SK-N-SH treated with all-trans-retinoic acid at 6 μM for 48 hours (cell line): ENCODE data around the gene SEC31B.

Experiments used
- ATAC-seq: fragments of 200-7000 bp; cut with Tn5 transposase; 3 replicates; pipeline ENCODE4 v1.9.1; 2020; ENCODE audit warnings: mild to moderate bottlenecking, moderate library complexity
- BACH2 ChIP-seq: fragments of 250-450 bp; sonication (Bioruptor Pico); IDR thresholded peaks from 2 replicates; pipeline ENCODE4 v1.9.0; 2021; ENCODE audit warnings: mild to moderate bottlenecking, borderline replicate concordance
- CSDC2 ChIP-seq: fragments of 250-450 bp; sonication (Bioruptor Pico); IDR thresholded peaks from 2 replicates; pipeline ENCODE4 v1.5.0; 2020; ENCODE audit warnings: mild to moderate bottlenecking, moderate library complexity
- ESRRG ChIP-seq: fragments of 250-450 bp; sonication (Bioruptor Pico); IDR thresholded peaks from 2 replicates; pipeline ENCODE4 v1.6.1; 2021; ENCODE audit warnings: mild to moderate bottlenecking
- GLIS3 ChIP-seq: fragments of 250-450 bp; sonication (Bioruptor Pico); IDR thresholded peaks from 2 replicates; pipeline ENCODE4 v1.5.0; 2020; ENCODE audit warnings: mild to moderate bottlenecking, moderate library complexity
- OSR1 ChIP-seq: fragments of 250-450 bp; sonication (Bioruptor Pico); IDR thresholded peaks from 2 replicates; pipeline ENCODE4 v1.8.0; 2022; ENCODE audit warnings: moderate library complexity, mild to moderate bottlenecking, inconsistent platforms
- PPARA ChIP-seq: fragments of 250-450 bp; sonication (Bioruptor Pico); IDR thresholded peaks from 2 replicates; pipeline ENCODE4 v1.5.0; 2020; ENCODE audit warnings: mild to moderate bottlenecking, borderline replicate concordance
- RARB ChIP-seq: fragments of 250-450 bp; sonication (Bioruptor Pico); IDR thresholded peaks from 2 replicates; pipeline ENCODE4 v1.8.0; 2021; ENCODE audit warnings: mild to moderate bottlenecking, moderate library complexity
- SNAI2 ChIP-seq: fragments of 250-450 bp; sonication (Bioruptor Pico); IDR thresholded peaks from 2 replicates; pipeline ENCODE4 v1.5.0; 2020; ENCODE audit warnings: mild to moderate bottlenecking, moderate library complexity
- TCF4 ChIP-seq: fragments of 250-450 bp; sonication (Bioruptor Pico); IDR thresholded peaks from 2 replicates; pipeline ENCODE4 v1.8.0; 2021; ENCODE audit warnings: mild to moderate bottlenecking, moderate library complexity, borderline replicate concordance
- TOX ChIP-seq: fragments of 250-450 bp; sonication (Bioruptor Pico); IDR thresholded peaks from 2 replicates; pipeline ENCODE4 v1.8.0; 2021; ENCODE audit warnings: mild to moderate bottlenecking, moderate library complexity, borderline replicate concordance
- ZC3H10 ChIP-seq: fragments of 250-450 bp; sonication (Bioruptor Pico); IDR thresholded peaks from 2 replicates; pipeline ENCODE4 v1.5.1; 2021; ENCODE audit warnings: mild to moderate bottlenecking, moderate library complexity
- ZNF565 ChIP-seq: fragments of 450-650 bp; formaldehyde crosslinking; conservative IDR thresholded peaks from 2 replicates; pipeline ENCODE4 v1.5.0; 2020; ENCODE audit warnings: low read depth, mild to moderate bottlenecking, moderate library complexity
- TF ChIP-seq, protein P1 (sequence below): fragments of 250-450 bp; sonication (Bioruptor Pico); IDR thresholded peaks from 2 replicates; pipeline ENCODE4 v1.8.0; 2020; ENCODE audit warnings: mild to moderate bottlenecking, moderate library complexity, borderline replicate concordance
- TF ChIP-seq, protein P2 (sequence below): fragments of 250-450 bp; sonication (Bioruptor Pico); IDR thresholded peaks from 2 replicates; pipeline ENCODE4 v1.5.1; 2020; ENCODE audit warnings: low read depth, mild to moderate bottlenecking, moderate library complexity

SEC31B gene

DNA sequence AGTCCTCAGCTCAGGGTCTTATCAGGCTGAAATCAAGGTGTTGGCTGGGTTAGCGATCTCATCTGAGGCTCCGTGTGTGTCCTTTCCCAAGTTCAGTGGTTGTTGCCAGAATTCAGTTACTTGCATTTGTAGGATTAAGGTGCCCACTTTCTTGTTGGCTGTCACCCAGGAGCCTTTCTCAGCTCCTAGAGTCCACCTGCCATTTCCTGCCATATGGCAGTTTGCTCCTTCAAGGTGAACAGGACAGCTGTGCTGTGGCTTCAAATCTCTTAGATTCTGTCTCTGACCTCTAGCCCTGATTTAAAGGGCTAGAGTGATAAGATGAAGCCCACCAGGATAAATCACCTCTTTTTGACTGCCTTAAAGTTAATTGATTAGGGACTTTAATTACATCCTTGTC is 15.1 kb upstream of the SEC31B start (continued):
- TF ChIP-seq, protein P1, sequence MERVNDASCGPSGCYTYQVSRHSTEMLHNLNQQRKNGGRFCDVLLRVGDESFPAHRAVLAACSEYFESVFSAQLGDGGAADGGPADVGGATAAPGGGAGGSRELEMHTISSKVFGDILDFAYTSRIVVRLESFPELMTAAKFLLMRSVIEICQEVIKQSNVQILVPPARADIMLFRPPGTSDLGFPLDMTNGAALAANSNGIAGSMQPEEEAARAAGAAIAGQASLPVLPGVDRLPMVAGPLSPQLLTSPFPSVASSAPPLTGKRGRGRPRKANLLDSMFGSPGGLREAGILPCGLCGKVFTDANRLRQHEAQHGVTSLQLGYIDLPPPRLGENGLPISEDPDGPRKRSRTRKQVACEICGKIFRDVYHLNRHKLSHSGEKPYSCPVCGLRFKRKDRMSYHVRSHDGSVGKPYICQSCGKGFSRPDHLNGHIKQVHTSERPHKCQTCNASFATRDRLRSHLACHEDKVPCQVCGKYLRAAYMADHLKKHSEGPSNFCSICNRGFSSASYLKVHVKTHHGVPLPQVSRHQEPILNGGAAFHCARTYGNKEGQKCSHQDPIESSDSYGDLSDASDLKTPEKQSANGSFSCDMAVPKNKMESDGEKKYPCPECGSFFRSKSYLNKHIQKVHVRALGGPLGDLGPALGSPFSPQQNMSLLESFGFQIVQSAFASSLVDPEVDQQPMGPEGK (CRISPR knock-in tag), result no peak

DNA sequence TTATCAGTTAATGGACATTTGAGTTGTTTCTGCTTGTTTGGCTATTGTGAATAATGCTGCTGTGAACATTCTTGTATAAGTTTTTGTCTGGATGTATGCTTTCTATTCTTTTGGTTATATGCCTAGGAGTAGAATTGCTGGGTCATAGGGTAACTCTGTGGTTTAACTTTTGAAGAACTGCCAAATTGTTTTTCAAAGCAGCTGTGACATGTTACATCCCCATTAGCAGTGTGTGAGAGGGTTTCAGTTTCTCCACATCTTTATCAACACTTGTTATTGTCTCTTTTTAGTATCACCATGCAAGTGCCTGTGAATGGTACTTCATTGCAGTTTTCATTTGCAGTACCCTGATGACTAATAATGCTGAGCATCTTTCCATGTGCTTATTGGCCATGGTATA is 12.1 kb upstream of the SEC31B start:
- ATAC-seq, result no peak
- TF ChIP-seq, protein P1 (CRISPR knock-in tag), result no peak
- TF ChIP-seq GLIS3 (CRISPR knock-in tag) (no peak), ESRRG (no peak), TOX (CRISPR knock-in tag) (no peak), PPARA (CRISPR knock-in tag) (no peak), CSDC2 (CRISPR knock-in tag) (no peak), OSR1 (CRISPR knock-in tag) (no peak), TCF4 (CRISPR knock-in tag) (no peak)
- TF ChIP-seq, all 23 proteins: peak for 0

DNA sequence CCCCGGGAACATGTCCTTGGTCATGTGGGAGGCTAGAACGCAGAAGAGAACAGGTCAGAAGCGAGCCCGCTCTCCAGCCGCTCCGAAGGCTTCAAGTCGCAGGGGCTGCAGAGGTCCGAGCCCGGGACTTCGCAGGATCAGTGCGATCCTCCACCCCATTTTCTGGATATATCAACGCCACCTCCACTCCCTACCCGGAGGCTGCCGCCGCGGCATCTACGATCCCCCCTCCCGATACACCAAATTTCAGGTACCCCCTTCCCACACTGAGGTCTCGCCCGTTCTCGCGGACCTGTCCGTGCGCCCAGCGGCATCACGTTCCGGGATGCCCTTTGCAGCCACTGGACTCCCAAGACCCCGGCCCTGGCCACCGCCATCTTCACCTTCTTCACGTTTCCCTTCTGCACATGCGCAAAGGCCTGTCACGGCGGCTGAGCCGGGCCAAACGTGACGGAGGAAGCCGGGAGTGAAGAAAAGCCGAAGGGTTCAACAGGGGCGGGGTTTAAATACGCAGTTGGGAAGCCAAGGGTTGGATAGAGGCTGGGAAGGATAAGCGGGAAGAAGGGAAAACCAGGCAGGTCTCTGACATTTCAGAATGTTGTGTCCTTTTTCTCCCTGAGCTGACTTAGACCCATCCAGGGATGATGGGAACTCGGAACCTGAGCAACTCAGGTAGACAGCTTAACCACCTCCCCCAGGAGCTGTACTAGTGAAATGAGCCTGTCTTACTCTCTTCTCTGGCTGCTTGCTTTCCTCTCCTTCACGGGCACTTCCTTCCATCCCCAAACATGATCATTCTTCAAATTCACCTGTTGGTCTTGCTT is 10.0 kb upstream of the SEC31B start, which contains the start of gene NDUFB8:
NDUFB8 (minus strand) TSS at position 397 of the 824 bp plus-strand sequence; CDS start at position 377, 20 bp downstream.
- no peak for TF ChIP-seq TCF4 (CRISPR knock-in tag)
- no peak for TF ChIP-seq CSDC2 (CRISPR knock-in tag)
- TF ChIP-seq, protein P2, sequence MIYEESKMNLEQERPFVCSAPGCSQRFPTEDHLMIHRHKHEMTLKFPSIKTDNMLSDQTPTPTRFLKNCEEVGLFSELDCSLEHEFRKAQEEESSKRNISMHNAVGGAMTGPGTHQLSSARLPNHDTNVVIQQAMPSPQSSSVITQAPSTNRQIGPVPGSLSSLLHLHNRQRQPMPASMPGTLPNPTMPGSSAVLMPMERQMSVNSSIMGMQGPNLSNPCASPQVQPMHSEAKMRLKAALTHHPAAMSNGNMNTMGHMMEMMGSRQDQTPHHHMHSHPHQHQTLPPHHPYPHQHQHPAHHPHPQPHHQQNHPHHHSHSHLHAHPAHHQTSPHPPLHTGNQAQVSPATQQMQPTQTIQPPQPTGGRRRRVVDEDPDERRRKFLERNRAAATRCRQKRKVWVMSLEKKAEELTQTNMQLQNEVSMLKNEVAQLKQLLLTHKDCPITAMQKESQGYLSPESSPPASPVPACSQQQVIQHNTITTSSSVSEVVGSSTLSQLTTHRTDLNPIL (CRISPR knock-in tag), result no peak
- TF ChIP-seq ZC3H10 (CRISPR knock-in tag), result no peak
- TF ChIP-seq PPARA (CRISPR knock-in tag), result no peak
- TF ChIP-seq OSR1 (CRISPR knock-in tag), result no peak
- no peak for TF ChIP-seq BACH2 (CRISPR knock-in tag)
- peak; percentile 93 for ATAC-seq

DNA sequence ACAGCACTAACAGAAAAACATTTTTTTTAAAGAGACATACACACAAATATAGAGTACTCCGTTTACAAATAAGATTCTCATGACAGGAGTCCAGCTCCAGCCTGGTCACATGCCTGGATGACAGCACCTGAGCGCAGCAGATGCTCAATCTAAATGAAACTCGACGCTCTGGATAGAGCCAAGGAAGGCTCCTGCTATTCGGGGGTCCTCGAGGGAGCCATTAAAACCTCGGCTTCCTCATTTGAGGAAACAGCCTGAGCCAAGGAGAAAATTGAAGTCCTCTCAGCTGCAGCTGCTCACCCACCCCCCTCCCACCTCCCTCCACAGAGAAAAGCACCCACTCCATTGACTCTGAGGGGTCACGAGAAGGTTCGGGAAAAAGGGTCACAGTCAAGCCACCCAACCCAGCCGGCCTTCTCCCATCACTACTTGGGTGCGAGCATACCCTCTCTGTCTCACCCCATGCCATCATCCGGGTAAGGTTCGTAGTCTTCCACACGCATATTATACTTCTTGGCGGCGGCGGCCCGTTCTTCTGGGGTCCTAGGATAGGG is 9.3 kb upstream of the SEC31B start:
- ATAC-seq, result peak; percentile 27
- TF ChIP-seq, protein P1 (CRISPR knock-in tag), result no peak
- no peak for TF ChIP-seq RARB (CRISPR knock-in tag)
- no peak for TF ChIP-seq PPARA (CRISPR knock-in tag)
- TF ChIP-seq ZNF565 (CRISPR knock-in tag), result no peak
- TF ChIP-seq, all 23 proteins: peak for 0

DNA sequence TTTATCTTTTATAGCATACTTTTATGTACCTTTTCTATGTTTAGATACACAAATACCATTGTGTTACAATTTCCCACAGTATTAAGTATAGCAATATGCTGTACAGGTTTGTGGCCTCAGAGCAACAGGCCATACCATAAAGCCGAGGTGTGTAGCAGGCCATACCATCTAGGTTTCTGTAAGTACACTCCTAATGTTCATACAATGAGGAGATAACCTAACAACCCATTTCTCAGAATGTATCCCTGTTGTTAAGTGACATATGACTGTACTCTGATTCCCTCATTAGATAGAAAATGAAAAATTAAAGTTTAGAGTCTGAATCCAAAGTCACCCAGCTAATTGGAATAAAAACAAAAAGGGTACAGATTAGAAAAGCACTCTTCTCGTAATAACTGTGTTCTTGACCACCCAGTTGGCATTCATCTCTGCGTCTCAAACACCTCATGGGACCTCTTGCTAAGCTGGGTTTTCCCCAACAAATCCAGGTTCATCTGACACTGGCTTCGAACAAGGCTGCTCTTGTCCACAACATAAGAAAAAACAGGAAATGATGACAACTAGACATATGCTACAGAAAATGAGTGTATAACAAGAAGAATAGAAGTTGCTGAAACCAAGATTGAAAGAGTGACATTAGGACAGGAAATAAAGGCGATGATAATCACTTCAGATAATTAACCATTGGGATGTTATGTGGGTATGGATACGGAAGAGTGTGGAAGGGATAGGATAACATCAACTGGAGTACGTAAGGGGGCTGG is 8.6 kb upstream of the SEC31B start:
- no peak for TF ChIP-seq SNAI2 (CRISPR knock-in tag)
- ATAC-seq, result no peak
